Lung (tissue), 12 donors: ENCODE measurements around the gene PTPN13. TPM values are rescaled to one million over a fixed set of nuclear protein-coding genes. Genes with fewer than 3 reads are reported as not detected.

Experiments used
- ATAC-seq: fragments of 200-7000 bp; cut with Tn5 transposase; one replicate; pipeline ENCODE4 v1.9.1; 2020; ENCODE audit warnings: moderate number of reproducible peaks; ENCODE audit not compliant: insufficient read depth, low FRiP score
- DNase-seq, 3 donors: peaks; one replicate each; pipeline ENCODE4 v3.0.0-alpha.2; 2013 to 2017
- H3K27ac ChIP-seq, 2 donors: one replicate each; pipeline ENCODE4 v1.5.1; 2013; ENCODE audit warnings: mild to moderate bottlenecking in 2 of 2, moderate library complexity in 2 of 2, control low read depth in 1 of 2, inconsistent platforms in 1 of 2, low read depth in 1 of 2, low read length in 1 of 2
- H3K27me3 ChIP-seq, 3 donors: one replicate each; pipeline ENCODE4 v1.5.1; 2013; ENCODE audit warnings: low read length in 2 of 3; ENCODE audit not compliant: control insufficient read depth in 3 of 3, insufficient read depth in 3 of 3
- H3K36me3 ChIP-seq, 4 donors: one replicate each; pipeline ENCODE4 v1.5.1; 2013; ENCODE audit warnings: low read length in 4 of 4, mild to moderate bottlenecking in 1 of 4, moderate library complexity in 1 of 4; ENCODE audit not compliant: control insufficient read depth in 4 of 4, insufficient read depth in 4 of 4
- H3K4me1 ChIP-seq, 5 donors: one replicate each; pipeline ENCODE4 v1.5.1; 2013; ENCODE audit warnings: low read length in 5 of 5, mild to moderate bottlenecking in 2 of 5, moderate library complexity in 1 of 5; ENCODE audit not compliant: control insufficient read depth in 5 of 5, insufficient read depth in 5 of 5
- H3K4me3 ChIP-seq: one replicate; pipeline ENCODE4 v1.5.1; 2013; ENCODE audit warnings: mild to moderate bottlenecking, control low read depth, moderate library complexity
- H3K9ac ChIP-seq, 2 donors: one replicate each; pipeline ENCODE4 v1.5.1; 2013; ENCODE audit warnings: low read length in 2 of 2, control low read depth in 1 of 2; ENCODE audit not compliant: insufficient read depth in 1 of 2
- H3K9me3 ChIP-seq, 4 donors: one replicate each; pipeline ENCODE4 v1.5.1; 2013; ENCODE audit warnings: low read length in 3 of 4, mild to moderate bottlenecking in 1 of 4, moderate library complexity in 1 of 4; ENCODE audit not compliant: control insufficient read depth in 4 of 4, insufficient read depth in 3 of 4
- CTCF ChIP-seq: IDR thresholded peaks from 2 replicates; pipeline ENCODE4 v1.5.1; 2012; ENCODE audit warnings: mild to moderate bottlenecking; ENCODE audit errors: control extremely low read depth, extremely low read depth
- WGBS, 2 donors: extraction: QIAGEN DNeasy Blood & Tissue Kit; methylation state at CpG; one replicate each; pipeline ENCODE4 v1.1.7; 2013; 5-methylcytosine and 5-hydroxymethylcytosine counted together
- polyA plus RNA-seq, 2 donors: library from polyadenylated mRNA; stranded (reverse); fragments of 200-250 nt; gene quantifications; one replicate each; pipeline ENCODE4 v1.2.1, GENCODE V29; 2013
- total RNA-seq, 2 donors: library from RNA; depleted of rRNA in 1 of 2; stranded (reverse); fragments of >200 nt in 1 of 2; gene quantifications; one replicate each; pipeline ENCODE4 v1.2.1, GENCODE V29; 2014 to 2021
- donor health status: control.
- donor health status: control.
- donor health status: Bipolar disorder and iron deficiency.
- donor health status: healthy.
- donor health status: DM: yes; HTN: yes; CAD: no.

Gene PTPN13
- total and polyA plus RNA-seq, 4 donors, result 8.3 to 95.0 (median 47.9) TPM

- H3K4me1 ChIP-seq, result no peaks in the 10 kb centered on the region
- no peak for DNase-seq
- H3K27me3 ChIP-seq, result no peaks in the 10 kb centered on the region
- no peaks in the 10 kb centered on the region for H3K9me3 ChIP-seq
- 35 to 41% methylated on average over 4 of the region's 4 CpGs for WGBS, 2 donors
- ATAC-seq, result peak; percentile 83
- TF ChIP-seq CTCF, result no peak
- H3K36me3 ChIP-seq, result no peaks in the 10 kb centered on the region
- no peak overlapping the region for H3K27ac ChIP-seq
- H3K4me3 ChIP-seq, result no peak overlapping the region
- no peak overlapping the region for H3K9ac ChIP-seq
Measured at GRCh38 chr4:86586160-86586572, 7.9 kb upstream of the PTPN13 start.

GRCh38 chr4:86586626-86587380 is 7.3 kb upstream of the PTPN13 start:
- Histone ChIP-seq H3K4me3 (no peak overlapping the region), H3K9ac (no peak overlapping the region), H3K36me3 (no peaks in the 10 kb centered on the region), H3K27ac (peak overlapping the region in 1 of 2 donors; percentile 53), H3K9me3 (no peaks in the 10 kb centered on the region), H3K27me3 (no peaks in the 10 kb centered on the region), H3K4me1 (no peaks in the 10 kb centered on the region)
- ATAC-seq (no peak), DNase-seq (no peak)
- TF ChIP-seq CTCF, result no peak
- WGBS, 2 donors, result 50 to 51% methylated on average over 7 of the region's 7 CpGs

- DNase-seq (no peak), ATAC-seq (no peak)
- no peak overlapping the region for H3K4me3 ChIP-seq
- no peak overlapping the region for H3K9ac ChIP-seq
- 70 to 91% methylated on average over 3 of the region's 3 CpGs for WGBS, 2 donors
- H3K9me3 ChIP-seq, result no peaks in the 10 kb centered on the region
- no peak overlapping the region for H3K27ac ChIP-seq
- TF ChIP-seq CTCF, result no peak
- H3K36me3 ChIP-seq, result no peaks in the 10 kb centered on the region
- H3K4me1 ChIP-seq, result no peaks in the 10 kb centered on the region
- no peaks in the 10 kb centered on the region for H3K27me3 ChIP-seq
Measured at GRCh38 chr4:86587381-86588140, 6.6 kb upstream of the PTPN13 start.
